Stomach smooth muscle (tissue), 2 donors: Measurements from ENCODE around the gene OR10A7.
"Not testable (repeated sequence)": the region's sequence is repeated elsewhere in the genome, so short reads cannot be mapped to it uniquely, and the experiment has no call there.

Source experiments
- H3K27ac ChIP-seq: one replicate; pipeline ENCODE4 v1.7.0; 2013; ENCODE audit warnings: mild to moderate bottlenecking, low read length, inconsistent platforms
- H3K27me3 ChIP-seq, 2 donors: one replicate each; pipeline ENCODE4 v1.7.0; 2013; ENCODE audit warnings: low read length in 2 of 2; ENCODE audit not compliant: insufficient read depth in 2 of 2, control insufficient read depth in 1 of 2
- H3K36me3 ChIP-seq, 2 donors: one replicate each; pipeline ENCODE4 v1.7.0; 2013; ENCODE audit warnings: low read length in 2 of 2; ENCODE audit not compliant: control insufficient read depth in 2 of 2, insufficient read depth in 2 of 2
- H3K4me1 ChIP-seq: one replicate; pipeline ENCODE4 v1.7.0; 2013; ENCODE audit warnings: low read length; ENCODE audit not compliant: control insufficient read depth, insufficient read depth
- H3K4me3 ChIP-seq, 2 donors: one replicate each; pipeline ENCODE4 v1.7.0; 2013; ENCODE audit warnings: low read length in 2 of 2
- H3K9ac ChIP-seq, 2 donors: one replicate each; pipeline ENCODE4 v1.7.0; 2013; ENCODE audit warnings: low read length in 2 of 2, mild to moderate bottlenecking in 1 of 2
- H3K9me3 ChIP-seq, 2 donors: one replicate each; pipeline ENCODE4 v1.7.0; 2013; ENCODE audit warnings: low read length in 2 of 2; ENCODE audit not compliant: control insufficient read depth in 2 of 2
- donor health status: healthy.
- donor health status: Pancreatic carcinoma.

OR10A7 gene, protein sequence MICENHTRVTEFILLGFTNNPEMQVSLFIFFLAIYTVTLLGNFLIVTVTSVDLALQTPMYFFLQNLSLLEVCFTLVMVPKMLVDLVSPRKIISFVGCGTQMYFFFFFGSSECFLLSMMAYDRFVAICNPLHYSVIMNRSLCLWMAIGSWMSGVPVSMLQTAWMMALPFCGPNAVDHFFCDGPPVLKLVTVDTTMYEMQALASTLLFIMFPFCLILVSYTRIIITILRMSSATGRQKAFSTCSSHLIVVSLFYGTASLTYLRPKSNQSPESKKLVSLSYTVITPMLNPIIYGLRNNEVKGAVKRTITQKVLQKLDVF

DNA sequence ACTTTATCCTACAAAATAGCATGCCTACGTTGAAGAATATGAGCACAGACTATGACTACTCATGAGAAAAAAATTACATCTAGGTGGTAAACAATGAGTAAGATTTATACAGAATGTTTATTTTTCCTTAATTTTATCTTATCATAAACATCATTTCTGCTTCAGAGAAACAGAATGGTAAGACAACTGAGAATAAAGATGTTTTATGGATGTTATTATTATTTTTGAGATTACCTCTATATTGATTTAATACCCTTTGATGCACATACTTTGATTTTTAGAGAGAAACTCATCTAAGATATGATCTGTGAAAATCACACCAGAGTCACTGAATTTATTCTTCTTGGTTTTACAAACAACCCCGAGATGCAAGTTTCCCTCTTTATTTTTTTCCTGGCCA lies at the start of gene OR10A7:
Gene OR10A7 (plus strand): TSS at position 301 of the 400 bp plus-strand sequence. CDS start 0 bp downstream, at position 301.
- Histone ChIP-seq H3K4me1 (no peaks in the 10 kb centered on the region), H3K27ac (no peak within 1 kb of the TSS), H3K4me3 (no peak within 1 kb of the TSS), H3K9me3 (peaks cover 0 to 2% of the 10 kb centered on the region in 2 donors), H3K36me3 (no peaks in the 10 kb centered on the region), H3K27me3 (no peaks in the 10 kb centered on the region), H3K9ac (no peak within 1 kb of the TSS)

DNA sequence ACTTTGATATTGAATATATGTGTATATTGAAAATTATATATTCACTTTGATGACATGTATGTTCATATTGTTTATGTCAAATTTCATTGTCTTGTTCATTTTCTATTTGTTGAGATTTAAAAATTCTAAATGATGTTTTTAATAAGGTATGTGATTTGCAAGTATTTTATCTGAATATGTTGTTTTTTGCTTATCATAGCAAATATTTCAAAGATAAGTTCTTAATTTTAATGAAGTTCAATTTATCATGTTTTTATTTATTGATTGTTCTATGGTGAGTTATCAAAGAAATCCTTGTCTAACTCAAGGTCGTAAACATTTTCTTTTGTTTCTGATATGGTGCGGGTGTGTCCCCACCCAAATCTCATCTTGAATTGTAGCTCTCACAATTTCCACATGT lies 49.4 kb upstream of the OR10A7 start:
- H3K36me3 ChIP-seq, result no peaks in the 10 kb centered on the region
- no peaks in the 10 kb centered on the region for H3K27me3 ChIP-seq
- H3K9me3 ChIP-seq, result no peaks in the 10 kb centered on the region
- no peaks in the 10 kb centered on the region for H3K4me1 ChIP-seq
- no peak overlapping the region for H3K4me3 ChIP-seq
- no peak overlapping the region for H3K9ac ChIP-seq
- no peak overlapping the region for H3K27ac ChIP-seq

DNA sequence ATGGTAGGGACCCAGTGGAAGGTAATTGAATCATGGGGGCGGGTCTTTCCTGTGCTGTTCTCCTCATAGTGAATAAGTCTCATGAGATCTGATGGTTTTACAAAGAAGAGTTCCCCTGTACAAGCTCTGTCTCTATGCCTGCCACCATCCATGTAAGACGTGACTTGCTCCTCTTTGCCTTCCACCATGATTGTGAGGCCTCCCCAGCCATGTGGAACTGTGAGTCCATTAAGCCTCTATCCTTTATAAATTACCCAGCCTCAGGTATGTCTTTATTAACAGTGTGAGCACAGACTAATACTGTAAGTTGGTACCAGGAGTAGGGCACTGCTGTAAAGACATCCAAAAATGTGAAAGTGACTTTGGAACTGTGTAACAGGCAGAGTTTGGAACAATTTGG lies 49.0 kb upstream of the OR10A7 start:
- not testable (repeated sequence) for H3K27me3 ChIP-seq, H3K4me1 ChIP-seq, H3K36me3 ChIP-seq, H3K9me3 ChIP-seq, H3K27ac ChIP-seq, H3K4me3 ChIP-seq, H3K9ac ChIP-seq

DNA sequence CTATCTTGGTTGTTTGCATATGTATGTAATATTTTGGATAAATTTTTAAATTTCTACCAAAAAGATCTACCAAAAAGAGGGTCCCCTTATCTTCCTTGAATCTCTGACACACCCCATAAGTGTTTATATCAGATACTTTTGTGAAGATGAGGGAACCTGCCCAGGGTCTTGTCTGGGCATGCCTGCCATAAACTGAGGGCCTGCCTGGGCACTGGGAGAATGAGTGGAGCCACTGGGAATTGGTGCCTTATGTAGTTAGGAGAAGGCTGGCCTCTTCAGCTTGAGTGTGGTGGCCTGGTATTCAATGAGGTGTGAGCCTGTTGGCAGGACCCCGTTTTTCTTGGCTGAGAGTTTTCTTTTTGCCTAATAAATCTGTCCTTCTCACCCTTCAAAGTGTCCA lies 48.1 kb upstream of the OR10A7 start:
- H3K9ac ChIP-seq, result no peak overlapping the region
- no peaks in the 10 kb centered on the region for H3K36me3 ChIP-seq

DNA sequence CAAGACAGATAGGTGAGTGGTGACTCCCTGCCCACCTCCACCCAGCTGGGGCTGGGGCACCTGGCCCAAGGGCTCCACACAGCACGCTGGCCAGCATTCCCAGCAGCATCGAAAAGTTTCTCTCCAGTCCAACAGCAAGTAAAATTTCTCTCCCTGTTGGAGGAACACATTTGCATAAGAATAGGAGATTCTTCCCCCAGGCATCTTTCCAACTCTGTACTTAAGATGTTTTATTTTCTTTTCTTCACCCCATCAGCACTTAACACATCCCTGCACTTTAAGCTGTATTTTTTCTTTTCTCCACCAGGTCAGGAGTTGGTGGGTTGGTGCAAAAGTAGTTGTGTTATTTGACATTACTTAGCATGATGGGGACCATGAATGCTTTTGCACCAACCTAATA lies 47.4 kb upstream of the OR10A7 start:
- H3K4me3 ChIP-seq, result no peak overlapping the region
- no peaks in the 10 kb centered on the region for H3K9me3 ChIP-seq
- no peaks in the 10 kb centered on the region for H3K36me3 ChIP-seq
- H3K4me1 ChIP-seq, result no peaks in the 10 kb centered on the region
- no peak overlapping the region for H3K27ac ChIP-seq
- H3K27me3 ChIP-seq, result no peaks in the 10 kb centered on the region
- H3K9ac ChIP-seq, result no peak overlapping the region

More for the DNA sequence above, 48.1 kb upstream of the OR10A7 start:
- Histone ChIP-seq H3K4me1 (no peaks in the 10 kb centered on the region), H3K27me3 (no peaks in the 10 kb centered on the region), H3K9me3 (no peaks in the 10 kb centered on the region), H3K27ac (no peak overlapping the region), H3K4me3 (no peak overlapping the region)

DNA sequence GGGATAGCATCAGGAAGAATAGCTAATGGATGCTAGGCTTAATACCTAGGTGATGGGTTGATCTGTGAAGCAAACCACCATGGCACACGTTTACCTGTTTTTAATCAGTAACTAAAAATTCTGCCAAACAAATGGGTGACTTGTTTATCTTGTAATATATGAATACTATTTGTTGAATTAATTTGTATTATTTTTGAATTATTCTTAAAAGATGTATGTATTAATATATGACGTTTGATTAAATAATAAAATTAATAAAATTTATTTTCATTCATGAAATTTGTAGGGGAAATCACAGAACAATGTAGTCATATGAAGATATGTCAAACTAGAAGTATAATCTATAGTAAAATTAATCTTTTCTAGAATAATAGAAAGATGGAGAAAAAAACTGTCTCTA lies 32.3 kb upstream of the OR10A7 start:
- H3K4me1 ChIP-seq, result no peaks in the 10 kb centered on the region
- H3K27ac ChIP-seq, result no peak overlapping the region
- no peaks in the 10 kb centered on the region for H3K9me3 ChIP-seq
- no peak overlapping the region for H3K4me3 ChIP-seq
- no peaks in the 10 kb centered on the region for H3K36me3 ChIP-seq
- peaks cover 0 to 3% of the 10 kb centered on the region in 2 donors for H3K27me3 ChIP-seq
- no peak overlapping the region for H3K9ac ChIP-seq

DNA sequence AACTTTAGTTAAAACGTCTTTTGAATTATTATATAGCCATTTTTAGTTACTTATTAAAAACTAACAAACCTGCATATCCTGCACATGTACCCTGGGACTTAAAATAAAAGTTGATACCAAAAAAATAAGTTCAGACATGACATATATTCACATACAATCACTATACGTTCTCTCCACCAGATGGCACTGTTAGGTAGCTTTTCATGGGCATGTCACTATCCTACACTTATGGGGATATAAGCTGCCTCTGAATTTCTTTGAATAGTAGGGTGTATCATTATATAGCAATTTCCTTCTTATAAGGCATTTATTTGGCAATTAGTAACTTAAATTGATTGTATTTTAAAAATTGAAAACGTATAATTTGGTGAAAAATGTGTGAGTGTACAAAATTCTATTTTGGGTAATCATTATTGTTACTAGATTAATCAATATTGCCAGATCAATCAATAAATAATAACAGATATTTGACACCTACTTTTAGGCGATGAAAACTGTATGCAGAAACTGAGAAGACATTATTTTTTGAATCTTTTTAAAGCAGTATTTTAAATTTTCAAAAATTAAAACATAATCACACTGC lies 31.8 kb upstream of the OR10A7 start:
- no peak overlapping the region for H3K9ac ChIP-seq
- H3K4me3 ChIP-seq, result no peak overlapping the region
- peaks cover 0 to 3% of the 10 kb centered on the region in 2 donors for H3K27me3 ChIP-seq
- H3K36me3 ChIP-seq, result no peaks in the 10 kb centered on the region
- H3K27ac ChIP-seq, result no peak overlapping the region
- no peaks in the 10 kb centered on the region for H3K9me3 ChIP-seq
- no peaks in the 10 kb centered on the region for H3K4me1 ChIP-seq

DNA sequence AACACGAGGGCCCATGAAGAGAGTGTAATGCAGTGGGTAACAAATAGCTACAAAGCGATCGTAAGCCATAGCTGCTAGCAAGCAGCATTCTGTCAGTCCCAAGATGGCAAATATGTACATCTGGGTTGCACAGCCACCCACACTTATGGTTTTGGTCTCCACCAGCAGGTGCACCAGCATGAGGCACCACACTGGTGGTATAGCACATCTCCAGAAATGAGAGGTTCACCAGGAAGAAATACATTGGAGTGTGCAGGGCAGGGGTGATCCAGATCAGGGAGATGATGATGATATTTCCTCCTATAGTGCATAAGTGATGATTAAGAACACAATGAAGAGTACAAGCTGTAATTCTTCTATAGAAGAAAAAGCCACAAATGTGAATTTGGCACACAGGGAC lies 26.4 kb upstream of the OR10A7 start:
- Histone ChIP-seq H3K27ac (no peak overlapping the region), H3K36me3 (no peaks in the 10 kb centered on the region), H3K4me3 (no peak overlapping the region), H3K9me3 (no peaks in the 10 kb centered on the region), H3K27me3 (no peaks in the 10 kb centered on the region), H3K9ac (no peak overlapping the region), H3K4me1 (no peaks in the 10 kb centered on the region)

DNA sequence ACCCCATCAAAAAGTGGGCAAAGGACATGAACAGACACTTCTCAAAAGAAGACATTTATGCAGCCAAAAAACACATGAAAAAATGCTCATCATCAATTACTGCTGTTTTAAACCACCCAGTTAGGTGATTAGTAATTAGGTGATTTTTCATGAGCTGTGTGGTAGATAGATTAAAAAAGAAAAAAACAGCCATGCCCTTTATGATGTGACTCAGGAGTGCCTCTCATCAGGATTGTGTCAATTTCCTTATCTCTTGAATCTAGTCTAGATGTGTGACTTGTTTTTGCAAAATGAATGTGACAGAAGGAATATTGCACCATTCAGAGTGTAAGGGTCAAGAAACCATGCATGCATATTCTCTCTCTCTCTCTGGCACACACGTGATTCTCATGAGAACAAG lies 5.7 kb downstream of the OR10A7 start:
- Histone ChIP-seq H3K36me3 (no peaks in the 10 kb centered on the region), H3K27me3 (no peaks in the 10 kb centered on the region), H3K4me3 (no peak overlapping the region)

DNA sequence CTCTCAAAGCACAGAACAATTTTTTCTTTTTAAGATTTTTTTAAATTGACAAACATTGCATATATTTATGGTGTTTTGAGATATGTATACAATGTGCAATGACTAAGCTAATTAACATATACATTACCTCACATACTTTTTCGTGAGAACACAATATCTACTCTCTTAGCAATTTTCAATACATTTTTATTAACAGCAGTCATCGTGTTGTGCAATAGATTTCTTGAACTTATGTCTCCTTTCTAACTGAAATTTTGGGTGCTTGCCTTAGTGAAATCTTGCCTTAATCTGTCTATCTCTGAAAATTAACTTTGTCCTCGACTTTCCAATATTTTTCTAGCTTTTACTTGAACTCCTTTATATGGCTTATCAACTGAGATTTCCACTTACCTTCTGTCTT lies 6.8 kb downstream of the OR10A7 start:
- Histone ChIP-seq H3K27ac (no peak overlapping the region), H3K36me3 (no peaks in the 10 kb centered on the region), H3K27me3 (no peaks in the 10 kb centered on the region), H3K4me3 (no peak overlapping the region), H3K4me1 (no peaks in the 10 kb centered on the region), H3K9me3 (no peaks in the 10 kb centered on the region), H3K9ac (no peak overlapping the region)

More for the DNA sequence above, 5.7 kb downstream of the OR10A7 start:
- no peaks in the 10 kb centered on the region for H3K9me3 ChIP-seq
- H3K4me1 ChIP-seq, result no peaks in the 10 kb centered on the region
- H3K9ac ChIP-seq, result no peak overlapping the region
- no peak overlapping the region for H3K27ac ChIP-seq

DNA sequence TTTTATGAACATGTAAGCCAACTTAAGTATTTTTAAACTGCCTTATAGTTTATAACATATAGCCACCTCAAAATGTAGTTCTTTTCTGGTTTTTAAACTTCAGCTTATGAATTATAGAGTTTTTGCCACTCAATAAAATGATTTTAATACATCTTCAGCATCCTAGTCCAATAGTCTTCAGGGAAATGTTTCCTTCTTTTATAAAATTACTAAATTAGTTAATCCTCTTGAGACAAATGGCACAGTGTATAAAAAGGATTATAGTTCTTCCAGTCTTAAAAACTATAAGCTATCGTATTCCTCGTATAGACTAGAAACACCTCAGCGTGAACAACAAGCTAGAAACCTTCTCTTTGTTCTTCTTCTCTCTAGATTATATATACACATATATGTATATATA lies 23.5 kb downstream of the OR10A7 start, which contains the start of gene OR6C74:
Gene OR6C74 (plus strand): TSS at position 301 of the 400 bp plus-strand sequence. CDS start 2,679 bp downstream, outside the sequence.
- no peak within 1 kb of the TSS for H3K4me3 ChIP-seq
- no peaks in the 10 kb centered on the region for H3K4me1 ChIP-seq
- no peak within 1 kb of the TSS for H3K27ac ChIP-seq
- H3K9me3 ChIP-seq, result no peaks in the 10 kb centered on the region
- H3K27me3 ChIP-seq, result no peaks in the 10 kb centered on the region
- no peak within 1 kb of the TSS for H3K9ac ChIP-seq
- H3K36me3 ChIP-seq, result no peaks in the 10 kb centered on the region
